Cardiac septum (tissue), 1 donor: ENCODE data around the gene VPS54. TPM values are rescaled to one million over a fixed set of nuclear protein-coding genes. Genes with fewer than 3 reads are reported as not detected.
"Not testable (repeated sequence)": the region's sequence is repeated elsewhere in the genome, so short reads cannot be mapped to it uniquely, and the experiment has no call there.

Experiments
- DNase-seq: peaks from one replicate; pipeline ENCODE4 v3.0.0-alpha.2; 2020; ENCODE audit warnings: low spot score
- intact Hi-C: fragments of 100-400 bp; cut with DNase I; formaldehyde crosslinking; loops from one replicate; pipeline ENCODE4 v1.14.0; 2022
- total RNA-seq: library from RNA; stranded (reverse); fragmentation: NEBNext Ultra II Directional; extraction: Animal tissue kit (Norgen Biotek cat#: 25700); gene quantifications from one replicate; pipeline ENCODE4 v1.2.1, GENCODE V29; 2021
- donor health status: DM: no; HTN: no; CAD: no.

The VPS54 gene
- total RNA-seq, 1 donor from 2014 or later: 12.7 TPM

- no peak for DNase-seq
- intact Hi-C loops: no loop called here
Measured at GRCh38 chr2:63975437-63976124, 43.6 kb downstream of the VPS54 start.

- DNase-seq, intact Hi-C loops: not testable (repeated sequence)
Measured at GRCh38 chr2:63975036-63975435, 44.2 kb downstream of the VPS54 start.

- no peak for DNase-seq
- intact Hi-C loops: no loop called here
Measured at GRCh38 chr2:63962186-63962585, 57.0 kb downstream of the VPS54 start.

- no peak for DNase-seq
- intact Hi-C loops: no loop called here
Measured at GRCh38 chr2:63950414-63950813, 68.8 kb downstream of the VPS54 start.

GRCh38 chr2:63942788-63943187, 76.4 kb downstream of the VPS54 start:
- intact Hi-C loops: no loop called here
- DNase-seq: no peak

GRCh38 chr2:63932104-63932503, 87.1 kb downstream of the VPS54 start:
- DNase-seq, intact Hi-C loops: not testable (repeated sequence)

GRCh38 chr2:63926815-63927214, 92.4 kb downstream of the VPS54 start:
- no peak for DNase-seq
- intact Hi-C loops: no loop called here

- intact Hi-C loops: no loop called here
- DNase-seq: no peak
Measured at GRCh38 chr2:63914311-63914710, 104.9 kb downstream of the VPS54 start.

- intact Hi-C loops: no loop called here
- no peak for DNase-seq
Measured at GRCh38 chr2:63903003-63903402, 116.2 kb downstream of the VPS54 start.

- DNase-seq: no peak
- intact Hi-C loops: no loop called here
Measured at GRCh38 chr2:63902149-63902548, 117.1 kb downstream of the VPS54 start.

- intact Hi-C loops: no loop called here
Measured at GRCh38 chr2:63899639-63900038, 119.6 kb downstream of the VPS54 start.

GRCh38 chr2:63898839-63899238, 120.4 kb downstream of the VPS54 start:
- no peak for DNase-seq
- intact Hi-C loops: no loop called here

More at GRCh38 chr2:63899639-63900038, 119.6 kb downstream of the VPS54 start:
- no peak for DNase-seq

GRCh38 chr2:63894167-63894566, 125.1 kb downstream of the VPS54 start:
- intact Hi-C loops: no loop called here
- DNase-seq: no peak

- DNase-seq: no peak
- intact Hi-C loops: no loop called here
Measured at GRCh38 chr2:63893163-63893562, 126.1 kb downstream of the VPS54 start.

GRCh38 chr2:63891488-63892030, 127.7 kb downstream of the VPS54 start:
- DNase-seq: no peak

GRCh38 chr2:63890678-63891077, 128.6 kb downstream of the VPS54 start:
- intact Hi-C loops: no loop called here
- DNase-seq: no peak

More at GRCh38 chr2:63891488-63892030, 127.7 kb downstream of the VPS54 start:
- intact Hi-C loops: no loop called here

- intact Hi-C loops: loop anchor here (2.0 kb wide), 1 partner anchor 190 kb away; no protein-coding TSS in a partner anchor
- DNase-seq: no peak
Measured at GRCh38 chr2:63888490-63889402, 130.5 kb downstream of the VPS54 start.

GRCh38 chr2:63888053-63888452, 131.2 kb downstream of the VPS54 start:
- intact Hi-C loops: loop anchor here (2.0 kb wide), 1 partner anchor 189 kb away; no protein-coding TSS in a partner anchor
- no peak for DNase-seq

GRCh38 chr2:63886445-63886844, 132.8 kb downstream of the VPS54 start:
- no peak for DNase-seq
- intact Hi-C loops: no loop called here

- intact Hi-C loops: no loop called here
- DNase-seq: no peak
Measured at GRCh38 chr2:63882395-63883105, 136.7 kb downstream of the VPS54 start.
